Spleen (tissue), 7 donors: Measurements from ENCODE around the gene HOXC11.

Experiments used
- POLR2A ChIP-seq, 3 donors: fragments of 450-650 bp; IDR thresholded peaks; one replicate each; pipeline ENCODE4 v1.5.1; 2017; ENCODE audit warnings: antibody characterized with exemption in 3 of 3, mild to moderate bottlenecking in 1 of 3
- POLR2AphosphoS5 ChIP-seq, 3 donors: sonication (generic); formaldehyde crosslinking; IDR thresholded peaks; one replicate each; pipeline ENCODE4 v1.5.1; 2017; ENCODE audit warnings: antibody characterized with exemption in 3 of 3
- TF ChIP-seq, protein P1 (sequence below), 11 experiments: fragments of 200-600 bp in 7 of 11; fragments of 450-650 bp in 4 of 11; sonication (generic) in 4 of 11; IDR thresholded peaks in 8 of 11; conservative IDR thresholded peaks in 3 of 11; 1 replicate in 7 of 11; 2 replicates in 4 of 11; pipeline versions ENCODE4 v1.4.0 to v1.8.0; 2016 to 2021; ENCODE audit warnings: antibody characterized with exemption in 11 of 11, inconsistent platforms in 4 of 11, mild to moderate bottlenecking in 1 of 11
- donor health status: DM: no; HTN: no; CAD: no; lungs with moderate emphysema.
- donor health status: DM: no; HTN: no; CAD: no.
- donor health status: DM: no; HTN: no; CAD: no.

DNA sequence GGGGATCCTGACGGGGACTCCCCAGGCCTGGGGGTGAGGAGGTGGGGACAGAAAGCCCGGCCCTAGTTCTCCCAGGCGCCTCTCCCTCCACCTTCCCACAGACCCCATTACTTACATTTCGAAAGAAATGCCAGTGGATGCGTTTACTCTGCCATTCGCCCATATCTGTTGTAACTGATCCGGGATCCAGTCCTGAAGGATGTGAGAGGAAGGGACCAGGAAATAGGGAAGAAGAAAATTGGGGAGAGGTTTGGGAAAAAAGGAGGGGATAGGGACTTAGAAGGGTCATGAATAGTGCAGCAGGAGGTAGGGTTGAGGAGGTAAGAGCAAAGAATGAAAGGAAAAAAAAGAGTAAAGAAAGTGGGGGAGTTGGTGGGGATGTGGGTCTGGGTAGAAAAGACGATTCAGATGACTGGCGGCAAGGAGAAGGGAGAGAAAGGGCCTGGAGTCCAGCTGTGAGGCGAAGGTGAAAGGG lies 17.1 kb upstream of the HOXC11 start:
- TF ChIP-seq, protein P1, sequence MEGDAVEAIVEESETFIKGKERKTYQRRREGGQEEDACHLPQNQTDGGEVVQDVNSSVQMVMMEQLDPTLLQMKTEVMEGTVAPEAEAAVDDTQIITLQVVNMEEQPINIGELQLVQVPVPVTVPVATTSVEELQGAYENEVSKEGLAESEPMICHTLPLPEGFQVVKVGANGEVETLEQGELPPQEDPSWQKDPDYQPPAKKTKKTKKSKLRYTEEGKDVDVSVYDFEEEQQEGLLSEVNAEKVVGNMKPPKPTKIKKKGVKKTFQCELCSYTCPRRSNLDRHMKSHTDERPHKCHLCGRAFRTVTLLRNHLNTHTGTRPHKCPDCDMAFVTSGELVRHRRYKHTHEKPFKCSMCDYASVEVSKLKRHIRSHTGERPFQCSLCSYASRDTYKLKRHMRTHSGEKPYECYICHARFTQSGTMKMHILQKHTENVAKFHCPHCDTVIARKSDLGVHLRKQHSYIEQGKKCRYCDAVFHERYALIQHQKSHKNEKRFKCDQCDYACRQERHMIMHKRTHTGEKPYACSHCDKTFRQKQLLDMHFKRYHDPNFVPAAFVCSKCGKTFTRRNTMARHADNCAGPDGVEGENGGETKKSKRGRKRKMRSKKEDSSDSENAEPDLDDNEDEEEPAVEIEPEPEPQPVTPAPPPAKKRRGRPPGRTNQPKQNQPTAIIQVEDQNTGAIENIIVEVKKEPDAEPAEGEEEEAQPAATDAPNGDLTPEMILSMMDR (IDR thresholded peaks at IDR 0.05 in 8 of 11, conservative IDR thresholded peaks at IDR 0.05 in 3 of 11) = no peak
- TF ChIP-seq POLR2AphosphoS5 (IDR thresholded peaks at IDR 0.05) (no peak), POLR2A (IDR thresholded peaks at IDR 0.05) (no peak)
